K562 (cell line): ENCODE results near the gene DDIT3. TPM values are rescaled to one million over a fixed set of nuclear protein-coding genes. Genes with fewer than 3 reads are reported as not detected.

Source experiments
- ARID3B ChIP-seq: fragments of 250-450 bp; sonication (Bioruptor Pico); IDR thresholded peaks from 2 replicates; pipeline ENCODE4 v1.4.0; 2020; ENCODE audit warnings: borderline replicate concordance
- BRF2 ChIP-seq: IDR thresholded peaks from 3 replicates; pipeline ENCODE4 v1.6.1; 2011; ENCODE audit warnings: borderline replicate concordance, mild to moderate bottlenecking; ENCODE audit not compliant: insufficient read length, insufficient read depth
- CREB3 ChIP-seq: fragments of 450-650 bp; conservative IDR thresholded peaks from 2 replicates; pipeline ENCODE4 v1.6.1; 2016; ENCODE audit warnings: missing genetic modification characterization, low read depth, mild to moderate bottlenecking, missing compliant biosample characterization, moderate library complexity
- ETS1 ChIP-seq: conservative IDR thresholded peaks from 2 replicates; pipeline ENCODE4 v1.6.1; 2011; ENCODE audit warnings: low read depth, mild to moderate bottlenecking, low read length; ENCODE audit not compliant: control insufficient read depth
- GTF2A2 ChIP-seq: IDR thresholded peaks from 2 replicates; pipeline ENCODE4 v1.6.1; 2016; ENCODE audit warnings: mild to moderate bottlenecking, missing genetic modification characterization, missing compliant biosample characterization
- MTF1 ChIP-seq: fragments of 250-450 bp; sonication (Bioruptor Pico); IDR thresholded peaks from 2 replicates; pipeline ENCODE4 v1.9.0; 2021; ENCODE audit warnings: moderate library complexity, mild to moderate bottlenecking, inconsistent platforms, borderline replicate concordance
- PATZ1 ChIP-seq: fragments of 250-450 bp; sonication (Bioruptor Pico); IDR thresholded peaks from 2 replicates; pipeline ENCODE4 v1.5.0; 2020; ENCODE audit warnings: mild to moderate bottlenecking, borderline replicate concordance
- PRMT5 ChIP-seq: sonication (generic); formaldehyde crosslinking; IDR thresholded peaks from 2 replicates; pipeline ENCODE4 v1.5.0; 2020; ENCODE audit warnings: missing genetic modification reagents
- SETDB1 ChIP-seq: IDR thresholded peaks from one replicate; pipeline ENCODE4 v1.6.1; 2012; ENCODE audit warnings: low read length, control low read depth, inconsistent platforms
- ZKSCAN3 ChIP-seq: fragments of 250-450 bp; sonication (Bioruptor Pico); IDR thresholded peaks from 2 replicates; pipeline ENCODE4 v1.4.0; 2020
- ZNF318 ChIP-seq, 2 experiments: fragments of 450-650 bp; IDR thresholded peaks; 2 replicates each; pipeline ENCODE4 v1.6.1; 2016; ENCODE audit warnings: mild to moderate bottlenecking in 2 of 2, borderline replicate concordance in 1 of 2, low read depth in 1 of 2, moderate library complexity in 1 of 2
- ZNF76 ChIP-seq: fragments of 250-450 bp; sonication (Bioruptor Pico); IDR thresholded peaks from 2 replicates; pipeline ENCODE4 v1.4.0; 2020; ENCODE audit warnings: mild to moderate bottlenecking, moderate library complexity, borderline replicate concordance
- polyA plus RNA-seq, 8 experiments: library from polyadenylated mRNA; depleted of rRNA in 4 of 8; stranded (reverse) in 5 of 8; unstranded in 3 of 8; fragments of >200 nt; fragmentation: Nextera tagmentation in 2 of 8; fragmentation: Illumina TruSeq in 1 of 8; extraction: Ambion mirVana in 2 of 8; extraction: Trizol in 1 of 8; gene quantifications; 2 replicates each; pipeline versions ENCODE4 v1.2.1 to v1.2.3, GENCODE V29; 2011 to 2014; ENCODE audit warnings: inconsistent platforms in 1 of 8, missing spikeins in 1 of 8
- total RNA-seq, 7 experiments: library from RNA; depleted of rRNA in 6 of 7; stranded (reverse); fragments of >200 nt in 6 of 7; fragmentation: Illumina TruSeq in 2 of 7; extraction: Trizol in 2 of 7; gene quantifications; 2 replicates each; pipeline versions ENCODE4 v1.2.1 to v1.2.3, GENCODE V29; 2011 to 2021; ENCODE audit warnings: low replicate concordance in 1 of 7

DDIT3 gene
- total and polyA plus RNA-seq, 9 of the 15 experiments (the other 6 are each of a cell fraction or from before 2014, with no cell fraction given), result 59.1 to 272 (median 89.9) TPM

- no peak for TF ChIP-seq ZNF318 (IDR thresholded peaks at IDR 0.05; ENCODE audit: borderline replicate concordance in 1 of 2, low read depth in 1 of 2)
- TF ChIP-seq GTF2A2 (tag), result no peak
- no peak for TF ChIP-seq PRMT5
- no peak for TF ChIP-seq CREB3 (tag)
- TF ChIP-seq MTF1 (CRISPR knock-in tag), result no peak
- TF ChIP-seq ARID3B (CRISPR knock-in tag), result no peak
- no peak for TF ChIP-seq ZNF76
- TF ChIP-seq ZKSCAN3 (CRISPR knock-in tag), result no peak
- no peak for TF ChIP-seq BRF2
- no peak for TF ChIP-seq SETDB1
- TF ChIP-seq ETS1, result no peak
- no peak for TF ChIP-seq PATZ1 (CRISPR knock-in tag)
These were observed 32.0 kb upstream of the DDIT3 start (continued) for GRCh38 chr12:57552306-57552651.
